CD4-positive, CD25-positive, alpha-beta regulatory T cell (primary cell): ENCODE results near the gene WFDC1. TPM values are rescaled to one million over a fixed set of nuclear protein-coding genes. Genes with fewer than 3 reads are reported as not detected.

Experiments used
- ATAC-seq, 2 donors: fragments of 150-1000 bp; cut with Tn5 transposase; one replicate each; pipeline ENCODE4 v1.10.0; 2021; ENCODE audit warnings: low read depth in 2 of 2, moderate number of reproducible peaks in 2 of 2, moderate library complexity in 1 of 2
- DNase-seq, 3 donors: peaks; one replicate each; pipeline versions ENCODE4 v3.0.0 to v3.0.0-alpha.2; 2012 to 2022; ENCODE audit warnings: mixed read lengths in 1 of 3
- H3K27ac ChIP-seq: one replicate; pipeline ENCODE4 v1.7.0; 2013; ENCODE audit warnings: mild to moderate bottlenecking, low read length; ENCODE audit not compliant: insufficient read depth, poor library complexity, severe bottlenecking
- H3K27me3 ChIP-seq: one replicate; pipeline ENCODE4 v1.7.0; 2013; ENCODE audit warnings: low read length; ENCODE audit not compliant: control insufficient read depth, insufficient read depth
- H3K36me3 ChIP-seq: one replicate; pipeline ENCODE4 v1.7.0; 2013; ENCODE audit warnings: mild to moderate bottlenecking, low read length, moderate library complexity; ENCODE audit not compliant: control insufficient read depth, insufficient read depth
- H3K4me1 ChIP-seq: 2 replicates; pipeline ENCODE4 v1.7.0; 2013; ENCODE audit warnings: mild to moderate bottlenecking, low read length; ENCODE audit not compliant: insufficient read depth, control insufficient read depth, poor library complexity, severe bottlenecking
- H3K4me3 ChIP-seq: one replicate; pipeline ENCODE4 v1.7.0; 2013; ENCODE audit warnings: low read depth, mild to moderate bottlenecking, low read length, moderate library complexity
- H3K9me3 ChIP-seq, 2 experiments: 1 replicate in 1 of 2; 2 replicates in 1 of 2; pipeline ENCODE4 v1.7.0; 2013; ENCODE audit warnings: low read length in 2 of 2, mild to moderate bottlenecking in 1 of 2, moderate library complexity in 1 of 2; ENCODE audit not compliant: control insufficient read depth in 2 of 2
- H3K27ac Mint-ChIP-seq, 3 donors: one replicate each; pipeline ENCODE4 v1.8.0; 2020 to 2022; ENCODE audit warnings: mild to moderate bottlenecking in 3 of 3, mixed read lengths in 3 of 3, moderate library complexity in 2 of 3
- H3K27me3 Mint-ChIP-seq: one replicate; pipeline ENCODE4 v1.8.0; 2022; ENCODE audit warnings: mild to moderate bottlenecking, mixed read lengths
- H3K36me3 Mint-ChIP-seq: one replicate; pipeline ENCODE4 v1.8.0; 2020; ENCODE audit warnings: mixed read lengths
- H3K4me1 Mint-ChIP-seq, 4 donors: one replicate each; pipeline ENCODE4 v1.8.0; 2020 to 2022; ENCODE audit warnings: mixed read lengths in 4 of 4, mild to moderate bottlenecking in 1 of 4
- H3K4me3 Mint-ChIP-seq, 4 donors: one replicate each; pipeline ENCODE4 v1.8.0; 2020 to 2022; ENCODE audit warnings: mild to moderate bottlenecking in 4 of 4, mixed read lengths in 4 of 4, moderate library complexity in 3 of 4
- H3K9me3 Mint-ChIP-seq, 7 donors: one replicate each; pipeline ENCODE4 v1.8.0; 2020 to 2022; ENCODE audit warnings: mixed read lengths in 7 of 7, mild to moderate bottlenecking in 3 of 7, moderate library complexity in 2 of 7
- polyA plus RNA-seq, 4 donors: library from polyadenylated mRNA; unstranded; fragments of 300-500 nt; fragmentation: Illumina TruSeq; gene quantifications; one replicate each; pipeline ENCODE4 v1.2.3, GENCODE V29; 2021
- total RNA-seq: library from RNA; stranded (reverse); gene quantifications from one replicate; pipeline ENCODE4 v1.2.3, GENCODE V29; 2022

The WFDC1 gene
- total and polyA plus RNA-seq, 5 donors from 2014 or later = not detected

GRCh38 chr16:84266451-84266850 lies 28.2 kb upstream of the WFDC1 start:
- peaks cover 11% of the 10 kb centered on the region for H3K27me3 Mint-ChIP-seq
- Histone ChIP-seq H3K9me3 (no peaks in the 10 kb centered on the region), H3K27ac (no peak overlapping the region), H3K4me1 (no peaks in the 10 kb centered on the region), H3K27me3 (peaks cover 1% of the 10 kb centered on the region), H3K4me3 (no peak overlapping the region), H3K36me3 (no peaks in the 10 kb centered on the region)
- no peaks in the 10 kb centered on the region for H3K36me3 Mint-ChIP-seq
- H3K27ac Mint-ChIP-seq = no peak overlapping the region
- H3K4me3 Mint-ChIP-seq = no peak overlapping the region
- peaks cover 0 to 4% (median 0%) of the 10 kb centered on the region in 7 donors for H3K9me3 Mint-ChIP-seq
- H3K4me1 Mint-ChIP-seq = no peaks in the 10 kb centered on the region
- no peak for ATAC-seq
- peak; percentile 2 to 48 (median 13) for DNase-seq

- Histone ChIP-seq H3K9me3 (no peaks in the 10 kb centered on the region), H3K27ac (no peak overlapping the region), H3K27me3 (peaks cover 1% of the 10 kb centered on the region), H3K4me3 (no peak overlapping the region), H3K4me1 (no peaks in the 10 kb centered on the region), H3K36me3 (no peaks in the 10 kb centered on the region)
- Mint-ChIP-seq H3K4me3 (no peak overlapping the region), H3K27me3 (peaks cover 11% of the 10 kb centered on the region), H3K4me1 (no peaks in the 10 kb centered on the region), H3K36me3 (no peaks in the 10 kb centered on the region), H3K9me3 (peaks cover 0 to 4% (median 0%) of the 10 kb centered on the region in 7 donors), H3K27ac (no peak overlapping the region)
- ATAC-seq (no peak), DNase-seq (no peak)
Measured at GRCh38 chr16:84267380-84267779, 27.3 kb upstream of the WFDC1 start.

GRCh38 chr16:84268291-84269040 lies 26.2 kb upstream of the WFDC1 start:
- Mint-ChIP-seq H3K4me1 (no peaks in the 10 kb centered on the region), H3K27me3 (peaks cover 11% of the 10 kb centered on the region), H3K4me3 (no peak overlapping the region), H3K36me3 (no peaks in the 10 kb centered on the region), H3K9me3 (peaks cover 0 to 4% (median 0%) of the 10 kb centered on the region in 7 donors), H3K27ac (no peak overlapping the region)
- Histone ChIP-seq H3K4me3 (no peak overlapping the region), H3K36me3 (no peaks in the 10 kb centered on the region), H3K27ac (no peak overlapping the region), H3K9me3 (no peaks in the 10 kb centered on the region), H3K27me3 (peaks cover 1% of the 10 kb centered on the region), H3K4me1 (no peaks in the 10 kb centered on the region)
- ATAC-seq = no peak
- DNase-seq = no peak

GRCh38 chr16:84270071-84270470 lies 24.6 kb upstream of the WFDC1 start:
- H3K36me3 ChIP-seq = no peaks in the 10 kb centered on the region
- H3K4me3 Mint-ChIP-seq = no peak overlapping the region
- no peak for DNase-seq
- H3K9me3 ChIP-seq = no peaks in the 10 kb centered on the region
- H3K9me3 Mint-ChIP-seq = peaks cover 0 to 2% (median 0%) of the 10 kb centered on the region in 7 donors
- H3K36me3 Mint-ChIP-seq = no peaks in the 10 kb centered on the region
- no peak overlapping the region for H3K27ac Mint-ChIP-seq
- peaks cover 1% of the 10 kb centered on the region for H3K27me3 ChIP-seq
- H3K27ac ChIP-seq = no peak overlapping the region
- ATAC-seq = no peak
- H3K27me3 Mint-ChIP-seq = peaks cover 11% of the 10 kb centered on the region
- H3K4me1 Mint-ChIP-seq = no peaks in the 10 kb centered on the region
- no peak overlapping the region for H3K4me3 ChIP-seq
- no peaks in the 10 kb centered on the region for H3K4me1 ChIP-seq

- H3K27ac ChIP-seq = no peak overlapping the region
- no peaks in the 10 kb centered on the region for H3K9me3 ChIP-seq
- H3K27me3 ChIP-seq = peaks cover 1% of the 10 kb centered on the region
- Mint-ChIP-seq H3K27me3 (peaks cover 11% of the 10 kb centered on the region), H3K4me3 (peak overlapping the region in 1 of 4 donors; percentile 22), H3K9me3 (peaks cover 0 to 2% (median 0%) of the 10 kb centered on the region in 7 donors), H3K27ac (no peak overlapping the region), H3K4me1 (no peaks in the 10 kb centered on the region), H3K36me3 (no peaks in the 10 kb centered on the region)
- no peaks in the 10 kb centered on the region for H3K4me1 ChIP-seq
- no peak overlapping the region for H3K4me3 ChIP-seq
- ATAC-seq = no peak
- DNase-seq = no peak
- H3K36me3 ChIP-seq = no peaks in the 10 kb centered on the region
Measured at GRCh38 chr16:84270531-84270930, 24.1 kb upstream of the WFDC1 start.

- Histone ChIP-seq H3K4me3 (no peak overlapping the region), H3K4me1 (no peaks in the 10 kb centered on the region), H3K27me3 (peaks cover 1% of the 10 kb centered on the region), H3K27ac (no peak overlapping the region), H3K36me3 (no peaks in the 10 kb centered on the region), H3K9me3 (no peaks in the 10 kb centered on the region)
- DNase-seq = no peak
- ATAC-seq = no peak
- peaks cover 0 to 2% (median 0%) of the 10 kb centered on the region in 7 donors for H3K9me3 Mint-ChIP-seq
- no peaks in the 10 kb centered on the region for H3K36me3 Mint-ChIP-seq
- H3K27ac Mint-ChIP-seq = no peak overlapping the region
- H3K4me1 Mint-ChIP-seq = no peaks in the 10 kb centered on the region
- H3K4me3 Mint-ChIP-seq = no peak overlapping the region
- H3K27me3 Mint-ChIP-seq = peaks cover 11% of the 10 kb centered on the region
Measured at GRCh38 chr16:84271037-84271436, 23.6 kb upstream of the WFDC1 start.

- H3K9me3 Mint-ChIP-seq = no peaks in the 10 kb centered on the region
- no peak overlapping the region for H3K4me3 Mint-ChIP-seq
- H3K27ac Mint-ChIP-seq = no peak overlapping the region
- H3K27ac ChIP-seq = no peak overlapping the region
- peaks cover 11% of the 10 kb centered on the region for H3K27me3 Mint-ChIP-seq
- DNase-seq (no peak), ATAC-seq (no peak)
- H3K9me3 ChIP-seq = no peaks in the 10 kb centered on the region
- no peaks in the 10 kb centered on the region for H3K4me1 Mint-ChIP-seq
- H3K27me3 ChIP-seq = peaks cover 1% of the 10 kb centered on the region
- no peaks in the 10 kb centered on the region for H3K4me1 ChIP-seq
- no peak overlapping the region for H3K4me3 ChIP-seq
- H3K36me3 Mint-ChIP-seq = no peaks in the 10 kb centered on the region
- H3K36me3 ChIP-seq = no peaks in the 10 kb centered on the region
Measured at GRCh38 chr16:84271866-84272265, 22.8 kb upstream of the WFDC1 start.

GRCh38 chr16:84272740-84273320 lies 21.8 kb upstream of the WFDC1 start:
- Histone ChIP-seq H3K9me3 (no peaks in the 10 kb centered on the region), H3K27ac (no peak overlapping the region), H3K4me1 (no peaks in the 10 kb centered on the region), H3K36me3 (no peaks in the 10 kb centered on the region), H3K27me3 (peaks cover 1% of the 10 kb centered on the region), H3K4me3 (no peak overlapping the region)
- Mint-ChIP-seq H3K36me3 (no peaks in the 10 kb centered on the region), H3K27me3 (peaks cover 11% of the 10 kb centered on the region), H3K27ac (no peak overlapping the region), H3K4me1 (no peaks in the 10 kb centered on the region), H3K9me3 (no peaks in the 10 kb centered on the region), H3K4me3 (no peak overlapping the region)
- DNase-seq (no peak), ATAC-seq (no peak)
